Type B pancreatic cell (in vitro differentiated cells): ENCODE measurements around the gene ST6GALNAC1. TPM values are rescaled to one million over a fixed set of nuclear protein-coding genes. Genes with fewer than 3 reads are reported as not detected.

Experiments used
- DNase-seq: peaks from one replicate; pipeline ENCODE4 v3.0.0; 2021; ENCODE audit warnings: mixed read lengths; ENCODE audit not compliant: unreplicated experiment; ENCODE audit errors: extremely low spot score
- H3K27ac Mint-ChIP-seq: 2 replicates; pipeline ENCODE4 v1.8.0; 2021; ENCODE audit warnings: mild to moderate bottlenecking, mixed read lengths
- H3K27me3 Mint-ChIP-seq: 2 replicates; pipeline ENCODE4 v1.8.0; 2021; ENCODE audit warnings: mixed read lengths
- H3K36me3 Mint-ChIP-seq: 2 replicates; pipeline ENCODE4 v1.8.0; 2021; ENCODE audit warnings: mixed read lengths
- H3K4me1 Mint-ChIP-seq: one replicate; pipeline ENCODE4 v1.8.0; 2021; ENCODE audit warnings: mixed read lengths; ENCODE audit not compliant: unreplicated experiment
- H3K4me3 Mint-ChIP-seq: 2 replicates; pipeline ENCODE4 v1.8.0; 2021; ENCODE audit warnings: mild to moderate bottlenecking, mixed read lengths
- H3K9me3 Mint-ChIP-seq: 2 replicates; pipeline ENCODE4 v1.8.0; 2021; ENCODE audit warnings: mixed read lengths
- total RNA-seq: library from RNA; stranded (reverse); gene quantifications from 2 replicates; pipeline ENCODE4 v1.2.1, GENCODE V29; 2021; ENCODE audit warnings: low replicate concordance
- TF ChIP-seq, protein P1 (sequence below): fragments of 200-600 bp; sonication (generic); conservative IDR thresholded peaks from 2 replicates; pipeline ENCODE4 v1.5.0; 2021; ENCODE audit warnings: antibody characterized with exemption, mild to moderate bottlenecking

ST6GALNAC1 gene
- total RNA-seq, 1 donor from 2014 or later = 10.3 TPM

GRCh38 chr17:76646712-76647111 lies 3.2 kb upstream of the ST6GALNAC1 start:
- no peaks in the 10 kb centered on the region for H3K27me3 Mint-ChIP-seq
- no peak overlapping the region for H3K4me3 Mint-ChIP-seq
- H3K36me3 Mint-ChIP-seq = no peaks in the 10 kb centered on the region
- TF ChIP-seq, protein P1, sequence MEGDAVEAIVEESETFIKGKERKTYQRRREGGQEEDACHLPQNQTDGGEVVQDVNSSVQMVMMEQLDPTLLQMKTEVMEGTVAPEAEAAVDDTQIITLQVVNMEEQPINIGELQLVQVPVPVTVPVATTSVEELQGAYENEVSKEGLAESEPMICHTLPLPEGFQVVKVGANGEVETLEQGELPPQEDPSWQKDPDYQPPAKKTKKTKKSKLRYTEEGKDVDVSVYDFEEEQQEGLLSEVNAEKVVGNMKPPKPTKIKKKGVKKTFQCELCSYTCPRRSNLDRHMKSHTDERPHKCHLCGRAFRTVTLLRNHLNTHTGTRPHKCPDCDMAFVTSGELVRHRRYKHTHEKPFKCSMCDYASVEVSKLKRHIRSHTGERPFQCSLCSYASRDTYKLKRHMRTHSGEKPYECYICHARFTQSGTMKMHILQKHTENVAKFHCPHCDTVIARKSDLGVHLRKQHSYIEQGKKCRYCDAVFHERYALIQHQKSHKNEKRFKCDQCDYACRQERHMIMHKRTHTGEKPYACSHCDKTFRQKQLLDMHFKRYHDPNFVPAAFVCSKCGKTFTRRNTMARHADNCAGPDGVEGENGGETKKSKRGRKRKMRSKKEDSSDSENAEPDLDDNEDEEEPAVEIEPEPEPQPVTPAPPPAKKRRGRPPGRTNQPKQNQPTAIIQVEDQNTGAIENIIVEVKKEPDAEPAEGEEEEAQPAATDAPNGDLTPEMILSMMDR = no peak
- DNase-seq = no peak
- peaks cover 17% of the 10 kb centered on the region for H3K4me1 Mint-ChIP-seq
- H3K27ac Mint-ChIP-seq = no peak overlapping the region
- peaks cover 10% of the 10 kb centered on the region for H3K9me3 Mint-ChIP-seq

DNA sequence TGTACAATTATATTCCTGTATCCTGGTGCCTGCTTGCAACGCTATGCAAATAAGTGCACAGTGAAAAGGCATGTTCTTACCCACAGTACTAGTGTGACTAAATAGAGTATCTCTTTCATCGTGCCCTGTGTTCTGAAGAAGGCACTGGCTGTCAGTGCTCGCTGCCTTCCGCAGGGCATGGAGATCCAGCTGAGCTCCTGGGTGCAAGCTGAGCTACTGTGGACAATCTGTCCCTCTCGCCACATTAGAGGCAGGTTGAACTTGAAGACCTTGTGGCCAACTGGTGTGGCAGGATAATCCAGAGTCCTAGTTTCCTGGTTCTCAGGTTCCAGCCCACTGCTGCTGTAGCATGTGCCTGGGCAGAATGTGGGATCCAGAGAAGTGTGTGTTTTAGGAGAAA lies 1.9 kb upstream of the ST6GALNAC1 start:
- no peaks in the 10 kb centered on the region for H3K36me3 Mint-ChIP-seq
- H3K27ac Mint-ChIP-seq = peak overlapping the region; percentile 15
- H3K4me1 Mint-ChIP-seq = peaks cover 27% of the 10 kb centered on the region
- H3K9me3 Mint-ChIP-seq = peaks cover 10% of the 10 kb centered on the region
- H3K27me3 Mint-ChIP-seq = no peaks in the 10 kb centered on the region
- DNase-seq = no peak
- no peak overlapping the region for H3K4me3 Mint-ChIP-seq
- TF ChIP-seq, protein P1 = no peak

DNA sequence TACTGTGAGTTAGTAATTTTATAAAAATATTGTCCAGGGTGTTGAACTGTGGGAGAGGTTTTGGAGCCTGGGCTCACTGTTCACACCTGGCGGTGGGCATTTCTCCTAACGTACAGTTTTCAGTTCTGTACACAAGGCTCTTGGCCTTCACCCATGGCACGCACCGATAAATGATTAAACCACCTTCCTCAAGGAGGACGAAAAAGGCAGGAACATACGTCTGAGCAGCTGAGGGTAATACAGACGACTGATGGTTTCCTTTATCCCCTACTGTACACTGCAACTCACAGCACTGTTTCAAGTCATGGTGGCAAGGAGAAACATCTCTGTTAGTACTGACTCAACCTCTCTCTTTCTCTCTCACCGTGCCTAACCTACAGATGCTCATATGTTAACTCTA lies 1.4 kb upstream of the ST6GALNAC1 start:
- Mint-ChIP-seq H3K27ac (peak overlapping the region; percentile 15), H3K4me3 (no peak overlapping the region), H3K27me3 (no peaks in the 10 kb centered on the region), H3K4me1 (peaks cover 31% of the 10 kb centered on the region), H3K9me3 (peaks cover 10% of the 10 kb centered on the region), H3K36me3 (no peaks in the 10 kb centered on the region)
- TF ChIP-seq, protein P1 = no peak
- DNase-seq = no peak

GRCh38 chr17:76642994-76643393 lies 563 bp downstream of the ST6GALNAC1 start:
- Mint-ChIP-seq H3K4me3 (peak overlapping the region; percentile 81), H3K4me1 (peaks cover 41% of the 10 kb centered on the region), H3K9me3 (peaks cover 10% of the 10 kb centered on the region), H3K27ac (peak overlapping the region; percentile 92), H3K36me3 (no peaks in the 10 kb centered on the region), H3K27me3 (no peaks in the 10 kb centered on the region)
- no peak for DNase-seq
- TF ChIP-seq, protein P1 = no peak

GRCh38 chr17:76642032-76642561 lies 1.5 kb downstream of the ST6GALNAC1 start:
- peaks cover 10% of the 10 kb centered on the region for H3K9me3 Mint-ChIP-seq
- TF ChIP-seq, protein P1 = no peak
- no peaks in the 10 kb centered on the region for H3K36me3 Mint-ChIP-seq
- peak overlapping the region; percentile 73 for H3K27ac Mint-ChIP-seq
- H3K4me1 Mint-ChIP-seq = peaks cover 49% of the 10 kb centered on the region
- no peak for DNase-seq
- no peaks in the 10 kb centered on the region for H3K27me3 Mint-ChIP-seq
- H3K4me3 Mint-ChIP-seq = peak overlapping the region; percentile 10

GRCh38 chr17:76641501-76641900 lies 2.1 kb downstream of the ST6GALNAC1 start:
- Mint-ChIP-seq H3K36me3 (no peaks in the 10 kb centered on the region), H3K27ac (peak overlapping the region; percentile 81), H3K9me3 (peaks cover 8% of the 10 kb centered on the region), H3K27me3 (no peaks in the 10 kb centered on the region), H3K4me1 (peaks cover 49% of the 10 kb centered on the region), H3K4me3 (peak overlapping the region; percentile 69)
- no peak for DNase-seq
- TF ChIP-seq, protein P1 = no peak
